K562 treated with DMSO at 1 percent for 4 hours (cell line): ENCODE results near the gene KIF4A. TPM values are rescaled to one million over a fixed set of nuclear protein-coding genes. Genes with fewer than 3 reads are reported as not detected.

ENCODE experiments used
- total RNA-seq: library from RNA; unstranded; fragments of 300-600 nt; gene quantifications from 2 replicates; pipeline ENCODE4 v1.2.3, GENCODE V29; 2022; ENCODE audit not compliant: insufficient read depth

The KIF4A gene
- 27.4 and 28.5 TPM in 2 replicates for total RNA-seq

DNA sequence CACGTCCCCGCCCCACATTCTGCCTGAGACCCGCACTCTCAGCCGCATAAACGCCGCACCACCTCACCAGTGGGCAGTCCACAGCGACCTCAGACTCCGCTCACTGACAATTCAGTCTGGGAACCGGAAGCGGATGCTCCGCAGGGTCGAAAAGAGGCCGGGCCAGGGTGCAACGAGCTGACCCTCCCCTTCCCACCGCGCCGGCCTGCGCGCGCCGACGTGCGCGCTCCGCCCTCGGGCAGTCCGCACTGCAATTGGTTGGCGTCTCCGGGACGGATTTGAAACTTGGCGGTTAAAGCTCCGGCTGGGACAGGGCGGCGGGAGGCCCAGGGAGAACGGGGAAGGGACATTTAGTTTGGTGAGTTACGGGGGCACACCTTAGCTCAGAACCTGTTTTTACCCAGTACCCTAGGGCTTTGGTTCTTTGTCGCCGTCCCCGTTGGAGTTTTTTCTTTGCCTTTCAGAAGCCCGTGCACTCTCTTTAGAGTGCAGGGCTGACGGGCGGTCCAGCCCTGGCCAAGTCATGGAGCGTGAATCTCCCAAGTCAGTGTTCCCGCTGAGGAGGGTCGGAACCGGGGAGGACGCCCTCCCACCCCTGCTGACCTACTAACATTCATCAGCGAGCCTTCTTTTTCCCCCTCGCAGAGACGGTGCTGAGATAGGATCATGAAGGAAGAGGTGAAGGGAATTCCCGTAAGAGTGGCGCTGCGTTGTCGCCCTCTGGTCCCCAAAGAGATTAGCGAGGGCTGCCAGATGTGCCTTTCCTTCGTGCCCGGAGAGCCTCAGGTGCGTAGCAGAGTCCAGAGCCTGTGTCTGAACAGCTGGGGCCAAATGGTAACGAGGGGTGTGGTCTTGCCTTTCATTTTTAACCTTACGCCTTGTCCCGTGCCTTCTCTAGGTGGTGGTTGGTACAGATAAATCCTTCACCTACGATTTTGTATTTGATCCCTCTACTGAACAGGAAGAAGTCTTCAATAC lies at the start of gene KIF4A, which contains the start of gene PDZD11:
TSS of gene KIF4A (plus strand) at position 312 of the 978 bp plus-strand sequence. CDS start at position 667, 355 bp downstream.
TSS of gene PDZD11 (minus strand) at position 135 of the 978 bp plus-strand sequence. CDS start 586 bp downstream, outside the sequence.

GRCh38 chrX:70260104-70260503 lies 29.8 kb upstream of the KIF4A start, which contains the start of gene P2RY4:
Gene P2RY4, minus strand, starts transcription at chrX:70260204. Its CDS starts 580 bp downstream, at chrX:70259624.

GRCh38 chrX:70268034-70268433 lies 21.9 kb upstream of the KIF4A start, which contains the start of gene ARR3:
Gene ARR3, plus strand, starts transcription at chrX:70268334. Its CDS starts 1,052 bp downstream, at chrX:70269386.

DNA sequence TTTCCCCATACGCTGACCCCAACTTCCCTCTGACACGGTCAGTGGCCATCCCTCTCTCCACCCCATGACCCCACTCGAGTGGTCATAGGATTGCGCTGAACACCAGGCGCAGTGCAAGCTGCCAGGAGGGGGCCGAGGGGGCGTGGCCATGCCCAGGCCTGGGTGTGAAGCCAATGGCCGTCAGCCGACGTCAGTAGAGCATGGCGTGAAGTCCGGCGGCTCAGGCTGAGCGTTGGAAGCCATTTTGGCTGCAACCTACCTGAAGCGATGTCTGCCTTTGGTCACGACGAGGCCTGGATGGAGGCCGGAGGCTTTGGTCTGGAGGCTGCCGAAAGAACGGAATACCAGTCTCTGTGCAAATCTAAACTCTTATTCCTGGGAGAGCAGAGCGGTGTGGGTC lies 8.0 kb upstream of the KIF4A start, which contains the start of gene RAB41:
TSS of gene RAB41 (plus strand) at position 222 of the 400 bp plus-strand sequence. CDS start at position 268, 46 bp downstream.

DNA sequence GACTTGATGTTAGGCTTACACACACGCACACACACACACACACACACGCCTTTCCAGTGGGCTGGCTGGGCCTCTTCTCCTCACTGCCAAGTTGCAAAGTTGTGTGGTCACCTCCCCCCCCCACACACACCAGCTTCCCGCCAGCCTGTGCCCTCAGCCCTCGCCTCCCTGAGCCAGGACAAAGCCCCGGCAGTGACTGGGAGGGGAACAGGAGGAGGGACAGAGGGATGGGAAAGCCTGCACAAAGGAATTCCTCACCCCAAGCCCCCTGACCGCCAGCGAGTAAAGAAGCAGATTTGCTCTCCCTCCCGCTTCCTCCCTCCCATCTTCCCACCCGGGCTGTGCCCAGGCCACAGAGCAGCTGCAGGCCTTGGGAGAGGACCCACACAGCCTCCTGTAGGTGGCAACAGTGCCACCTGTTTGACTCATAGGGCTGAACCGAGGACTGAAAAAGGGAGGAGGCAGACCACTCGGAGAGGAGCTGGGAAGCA lies 133.0 kb downstream of the KIF4A start, which contains the start of gene GDPD2:
TSS of gene GDPD2 (plus strand) at position 464 of the 491 bp plus-strand sequence. CDS start 1,671 bp downstream, outside the sequence.

GRCh38 chrX:70444326-70444945 lies 154.5 kb downstream of the KIF4A start, which contains the start of gene DLG3:
Gene DLG3, plus strand, starts transcription at chrX:70444835. Its CDS starts 367 bp downstream, at chrX:70445202.

Other genes with a start within 250 kb of the KIF4A start
- gene AWAT2, start 240.2 kb upstream of the KIF4A start, total RNA-seq: not detected in 2 replicates
- 0.64 and 1.4 TPM in 2 replicates for gene OTUD6A, start 227.6 kb upstream of the KIF4A start, total RNA-seq
- 83.2 and 85.7 TPM in 2 replicates for gene IGBP1, start 156.7 kb upstream of the KIF4A start, total RNA-seq
- not detected in 2 replicates for gene DGAT2L6, start 112.6 kb upstream of the KIF4A start, total RNA-seq
- gene AWAT1, start 55.4 kb upstream of the KIF4A start, total RNA-seq: not detected in 2 replicates
- not detected in 2 replicates for gene P2RY4, start 29.9 kb upstream of the KIF4A start, total RNA-seq
- gene ARR3, start 21.8 kb upstream of the KIF4A start, total RNA-seq: not detected in 2 replicates
- gene RAB41, start 7.9 kb upstream of the KIF4A start, total RNA-seq: not detected in 2 replicates
- 21.6 and 25.1 TPM in 2 replicates for gene PDZD11, start 177 bp upstream of the KIF4A start, total RNA-seq
- gene GDPD2, start 133.2 kb downstream of the KIF4A start, total RNA-seq: 0.38 TPM in 1 of 2 replicates, not detected in the other
- gene DLG3, start 154.7 kb downstream of the KIF4A start, total RNA-seq: 2.8 and 7.3 TPM in 2 replicates